Activated naive CD8-positive, alpha-beta T cell (primary cell): ENCODE data around the gene NXNL2.

Experiments used
- H3K27ac Mint-ChIP-seq: one replicate; pipeline ENCODE4 v1.8.0; 2021; ENCODE audit warnings: mixed read lengths
- H3K27me3 Mint-ChIP-seq: one replicate; pipeline ENCODE4 v1.8.0; 2021; ENCODE audit warnings: mixed read lengths
- H3K36me3 Mint-ChIP-seq: one replicate; pipeline ENCODE4 v1.8.0; 2021; ENCODE audit warnings: mixed read lengths
- H3K4me1 Mint-ChIP-seq: one replicate; pipeline ENCODE4 v1.8.0; 2021; ENCODE audit warnings: low read depth, mixed read lengths
- H3K4me3 Mint-ChIP-seq: one replicate; pipeline ENCODE4 v1.8.0; 2021; ENCODE audit warnings: mild to moderate bottlenecking, mixed read lengths
- H3K9me3 Mint-ChIP-seq: one replicate; pipeline ENCODE4 v1.8.0; 2021; ENCODE audit warnings: low read depth, mixed read lengths

Gene NXNL2

DNA sequence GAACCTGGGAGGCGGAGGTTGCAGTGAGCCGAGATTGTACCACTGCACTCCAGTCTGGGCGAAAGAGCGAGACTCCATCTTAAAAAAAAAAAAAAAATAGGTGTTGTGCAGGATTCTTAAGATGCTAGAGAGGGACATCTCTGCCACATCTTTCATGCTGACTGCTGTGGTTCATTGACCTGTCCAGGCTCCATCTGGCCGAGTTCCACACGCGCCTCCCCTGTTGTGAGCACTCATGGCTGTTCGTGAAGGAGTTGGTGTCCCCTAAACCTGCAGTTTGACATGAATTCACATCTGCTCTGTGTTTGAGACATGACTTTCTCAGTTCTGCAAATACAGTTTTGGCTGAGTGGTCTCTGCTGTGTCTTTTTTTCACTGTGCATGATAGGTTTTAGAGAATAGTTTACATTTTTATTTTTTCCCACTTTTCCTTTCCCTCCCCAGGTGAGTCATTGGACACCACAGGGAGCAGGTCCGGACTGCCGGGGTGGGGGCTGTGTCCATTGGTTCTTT, 5.3 kb downstream of the NXNL2 start:
- H3K27ac Mint-ChIP-seq = no peak overlapping the region
- peaks cover 11% of the 10 kb centered on the region for H3K27me3 Mint-ChIP-seq
- H3K36me3 Mint-ChIP-seq = no peaks in the 10 kb centered on the region
- peaks cover 12% of the 10 kb centered on the region for H3K4me1 Mint-ChIP-seq
- no peaks in the 10 kb centered on the region for H3K9me3 Mint-ChIP-seq
- H3K4me3 Mint-ChIP-seq = no peak overlapping the region

DNA sequence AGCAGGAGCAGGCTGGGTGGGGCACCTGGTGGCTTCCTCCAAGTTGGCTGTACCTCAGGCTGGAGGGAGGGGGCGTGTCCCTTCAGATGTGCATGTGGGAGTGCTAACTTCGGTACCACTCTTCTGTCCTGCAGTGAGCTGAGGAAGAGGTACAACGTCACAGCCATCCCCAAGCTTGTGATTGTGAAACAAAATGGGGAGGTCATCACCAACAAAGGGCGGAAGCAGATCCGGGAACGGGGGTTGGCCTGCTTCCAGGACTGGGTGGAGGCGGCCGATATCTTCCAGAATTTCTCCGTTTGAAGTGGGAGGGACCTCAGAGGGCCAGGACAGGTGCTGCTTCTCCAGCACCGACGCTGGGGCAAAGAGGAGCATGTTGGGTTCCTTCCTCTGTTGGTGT, 9.3 kb downstream of the NXNL2 start:
- Mint-ChIP-seq H3K4me1 (no peaks in the 10 kb centered on the region), H3K9me3 (no peaks in the 10 kb centered on the region), H3K27me3 (peaks cover 11% of the 10 kb centered on the region), H3K36me3 (no peaks in the 10 kb centered on the region), H3K27ac (no peak overlapping the region), H3K4me3 (no peak overlapping the region)

DNA sequence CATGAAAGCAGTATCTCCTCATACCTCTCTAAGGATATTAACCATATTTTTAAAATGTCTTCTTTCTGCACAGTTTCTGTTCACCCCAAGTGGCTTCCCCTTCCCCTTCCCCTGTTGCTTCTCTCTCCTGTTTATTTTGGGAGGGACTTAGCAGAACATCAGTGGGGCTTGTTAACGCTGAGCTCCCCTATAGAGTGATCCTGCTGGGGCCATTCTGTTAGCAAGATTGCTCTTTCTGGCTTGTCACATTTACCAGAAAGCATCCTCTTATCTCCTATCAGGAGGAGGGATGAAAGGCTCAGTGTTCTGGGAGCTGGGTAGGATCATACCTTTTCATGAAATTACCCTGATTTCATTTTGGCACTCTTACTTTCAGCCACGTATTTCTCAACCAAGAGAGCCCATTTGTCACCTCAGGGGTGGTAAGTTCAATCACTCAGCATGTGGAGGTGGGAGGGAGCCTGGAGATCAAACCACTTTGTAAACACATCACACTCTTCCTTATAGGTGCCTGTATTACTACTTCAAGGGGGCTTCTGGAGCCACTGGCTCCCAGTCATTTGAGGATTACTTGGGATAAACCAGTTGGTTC, 16.7 kb downstream of the NXNL2 start:
- H3K4me3 Mint-ChIP-seq = no peak overlapping the region
- peaks cover 2% of the 10 kb centered on the region for H3K27me3 Mint-ChIP-seq
- H3K27ac Mint-ChIP-seq = no peak overlapping the region
- no peaks in the 10 kb centered on the region for H3K36me3 Mint-ChIP-seq
- no peaks in the 10 kb centered on the region for H3K9me3 Mint-ChIP-seq
- H3K4me1 Mint-ChIP-seq = no peaks in the 10 kb centered on the region

DNA sequence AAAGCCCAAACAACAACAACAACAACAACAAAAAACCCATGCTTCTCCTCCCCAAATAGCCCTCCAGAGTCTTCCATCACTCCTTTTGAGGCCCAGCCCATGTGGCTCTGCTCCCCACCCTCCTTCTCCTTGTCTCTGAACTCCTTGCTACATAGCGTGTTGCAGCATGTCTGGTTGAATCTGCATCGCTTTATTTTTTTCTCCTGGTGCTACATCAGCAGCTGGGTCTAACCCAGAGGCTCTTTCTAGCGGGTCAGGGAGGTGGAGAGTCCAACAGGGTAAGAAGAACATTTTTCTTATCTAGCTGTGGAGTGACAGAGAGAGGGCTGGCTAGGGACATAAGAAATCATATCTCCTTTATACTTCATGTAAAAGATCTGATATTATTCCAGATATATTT, 18.4 kb downstream of the NXNL2 start:
- Mint-ChIP-seq H3K36me3 (no peaks in the 10 kb centered on the region), H3K4me3 (no peak overlapping the region), H3K9me3 (no peaks in the 10 kb centered on the region), H3K4me1 (no peaks in the 10 kb centered on the region), H3K27me3 (peaks cover 2% of the 10 kb centered on the region), H3K27ac (no peak overlapping the region)

DNA sequence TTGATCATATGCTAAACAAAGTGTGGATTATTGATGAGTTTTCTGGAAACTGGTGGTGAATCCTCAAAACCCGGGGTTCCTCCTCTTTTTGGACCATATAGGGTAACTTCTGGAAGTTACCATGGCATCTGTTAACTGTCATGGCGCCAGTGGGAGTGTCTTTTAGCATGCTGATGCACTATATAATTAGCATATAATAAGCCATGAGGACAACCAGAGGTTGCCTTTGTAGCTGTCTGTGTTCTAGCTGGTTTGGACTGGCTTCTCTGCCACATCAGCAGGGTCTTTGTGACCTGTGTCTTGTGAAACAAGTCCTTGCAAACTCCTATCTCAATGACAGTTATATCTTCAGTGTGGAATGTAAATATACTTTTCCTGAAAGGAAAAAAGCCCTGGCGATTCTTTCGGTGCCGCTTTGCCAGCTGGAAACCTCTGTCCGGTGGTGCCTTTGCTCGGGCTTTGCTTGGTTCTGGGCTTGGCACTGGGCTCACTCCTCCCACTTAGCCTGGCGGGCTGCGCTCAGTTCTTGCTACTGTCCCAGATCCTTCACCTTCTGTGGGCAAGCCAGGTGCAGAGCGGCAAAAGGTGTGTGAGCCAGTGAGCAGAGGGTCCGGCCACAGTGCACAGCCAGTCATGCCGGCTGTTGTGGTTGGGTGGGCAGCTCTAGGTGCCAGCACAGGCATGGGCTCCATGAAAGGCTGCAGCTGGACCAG, 20.4 kb downstream of the NXNL2 start:
- H3K4me1 Mint-ChIP-seq = no peaks in the 10 kb centered on the region

DNA sequence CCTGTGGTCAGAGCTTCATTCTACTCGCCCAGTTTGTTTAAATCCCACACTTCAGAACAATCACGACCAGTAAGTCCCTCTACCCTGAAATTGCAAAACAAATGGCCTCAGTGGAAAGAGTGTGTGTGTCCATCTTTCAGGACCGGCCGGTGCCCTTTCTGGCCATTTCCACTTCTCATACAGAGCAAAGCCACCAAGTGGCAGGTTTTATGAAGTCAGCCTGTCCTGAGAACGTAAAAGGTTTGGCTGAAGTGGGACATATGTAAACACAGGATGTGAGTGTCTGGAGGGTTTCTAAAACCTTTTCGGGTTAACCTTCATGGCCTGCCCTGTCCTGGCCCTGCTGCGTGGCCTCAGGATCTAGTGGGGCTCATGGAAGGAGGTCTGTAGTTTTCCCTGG, 24.7 kb downstream of the NXNL2 start:
- Mint-ChIP-seq H3K36me3 (no peaks in the 10 kb centered on the region), H3K27me3 (peaks cover 4% of the 10 kb centered on the region), H3K4me1 (no peaks in the 10 kb centered on the region), H3K9me3 (no peaks in the 10 kb centered on the region), H3K4me3 (no peak overlapping the region), H3K27ac (no peak overlapping the region)

More for the DNA sequence above, 20.4 kb downstream of the NXNL2 start:
- Mint-ChIP-seq H3K27me3 (peaks cover 2% of the 10 kb centered on the region), H3K9me3 (no peaks in the 10 kb centered on the region), H3K27ac (no peak overlapping the region), H3K36me3 (no peaks in the 10 kb centered on the region), H3K4me3 (no peak overlapping the region)

DNA sequence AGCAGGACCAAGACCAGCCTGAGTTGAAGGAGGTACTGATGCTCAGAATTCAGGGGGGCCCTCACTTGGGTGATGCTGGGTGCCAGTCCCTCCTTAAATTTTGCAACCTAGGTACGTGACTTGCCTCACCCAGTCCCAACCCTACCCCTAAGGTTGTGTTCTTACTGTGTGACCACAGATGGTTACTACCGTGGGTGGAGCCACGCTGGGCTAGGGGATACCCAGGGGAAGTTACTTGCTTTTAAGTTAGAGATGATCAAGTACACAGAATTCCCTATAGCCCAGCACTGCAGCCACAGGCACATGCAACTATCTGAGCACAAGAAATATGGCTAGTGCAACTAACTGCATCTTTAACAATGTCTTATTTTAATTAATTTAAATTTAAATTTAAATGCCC, 32.9 kb downstream of the NXNL2 start:
- Mint-ChIP-seq H3K4me1 (no peaks in the 10 kb centered on the region), H3K4me3 (no peak overlapping the region), H3K27me3 (no peaks in the 10 kb centered on the region), H3K9me3 (no peaks in the 10 kb centered on the region), H3K36me3 (no peaks in the 10 kb centered on the region), H3K27ac (no peak overlapping the region)

DNA sequence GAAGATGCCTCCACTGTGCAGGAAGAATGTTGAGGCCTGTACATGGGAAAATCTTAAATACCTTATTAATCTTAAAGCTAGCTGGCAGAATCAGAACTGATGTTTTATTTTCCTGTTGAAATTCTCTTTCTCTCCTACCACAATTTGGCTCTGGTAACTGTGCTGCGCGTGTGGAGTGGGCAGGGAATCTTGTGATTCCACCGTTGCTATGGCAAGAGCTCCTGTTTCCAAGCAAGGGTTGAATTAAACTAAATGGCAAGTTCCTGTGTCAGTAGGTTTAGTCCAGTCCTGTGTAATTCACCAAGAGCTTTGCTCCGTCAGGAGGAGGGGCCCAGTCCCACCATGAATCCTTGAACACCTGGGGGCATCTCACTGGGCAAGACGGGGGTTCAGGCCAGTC, 36.4 kb downstream of the NXNL2 start:
- Mint-ChIP-seq H3K27me3 (peaks cover 6% of the 10 kb centered on the region), H3K4me1 (no peaks in the 10 kb centered on the region), H3K4me3 (no peak overlapping the region), H3K36me3 (no peaks in the 10 kb centered on the region), H3K9me3 (no peaks in the 10 kb centered on the region), H3K27ac (no peak overlapping the region)

DNA sequence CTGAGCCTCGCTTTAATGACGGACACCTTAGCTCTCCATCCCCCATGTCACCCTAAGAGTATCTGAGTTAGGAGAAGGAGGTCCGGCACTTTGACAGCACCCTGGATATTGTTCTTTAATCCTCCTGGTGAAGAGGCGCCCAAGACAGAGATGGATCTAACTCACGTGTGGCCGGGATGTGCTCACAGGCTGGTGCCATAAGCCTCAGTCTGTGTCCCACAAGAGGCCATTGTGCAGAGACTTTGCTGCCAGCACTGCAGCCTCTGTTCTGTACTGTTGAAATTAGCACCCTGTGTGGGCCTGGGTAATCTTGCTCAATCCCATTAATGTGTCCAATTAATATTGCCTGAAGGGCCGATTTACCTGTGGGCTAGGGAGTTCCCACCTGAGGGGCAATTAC, 37.7 kb downstream of the NXNL2 start:
- Mint-ChIP-seq H3K36me3 (no peaks in the 10 kb centered on the region), H3K27me3 (peaks cover 7% of the 10 kb centered on the region), H3K4me1 (no peaks in the 10 kb centered on the region), H3K9me3 (no peaks in the 10 kb centered on the region), H3K27ac (no peak overlapping the region), H3K4me3 (no peak overlapping the region)

DNA sequence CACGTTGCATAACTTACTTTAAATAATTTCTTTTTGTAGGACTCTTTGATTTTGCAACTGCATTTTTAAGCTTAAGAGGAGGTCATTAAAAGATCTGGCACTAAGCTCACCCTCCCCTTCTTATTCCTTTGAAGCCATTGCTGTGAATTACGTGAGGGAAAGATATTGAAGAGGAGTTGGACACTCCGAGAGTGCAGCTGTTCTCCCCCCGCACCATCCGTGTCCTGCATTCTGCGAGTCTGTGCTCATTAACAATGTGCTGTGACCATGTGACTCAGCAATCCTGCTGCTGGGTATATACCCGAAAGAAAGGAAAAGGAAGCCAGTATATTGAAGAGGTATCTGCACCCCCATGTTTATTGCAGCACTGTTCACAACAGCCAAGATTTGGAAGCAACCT, 40.0 kb downstream of the NXNL2 start:
- Mint-ChIP-seq H3K27me3 (peaks cover 7% of the 10 kb centered on the region), H3K4me1 (peaks cover 2% of the 10 kb centered on the region), H3K4me3 (no peak overlapping the region), H3K9me3 (no peaks in the 10 kb centered on the region), H3K36me3 (no peaks in the 10 kb centered on the region), H3K27ac (no peak overlapping the region)

DNA sequence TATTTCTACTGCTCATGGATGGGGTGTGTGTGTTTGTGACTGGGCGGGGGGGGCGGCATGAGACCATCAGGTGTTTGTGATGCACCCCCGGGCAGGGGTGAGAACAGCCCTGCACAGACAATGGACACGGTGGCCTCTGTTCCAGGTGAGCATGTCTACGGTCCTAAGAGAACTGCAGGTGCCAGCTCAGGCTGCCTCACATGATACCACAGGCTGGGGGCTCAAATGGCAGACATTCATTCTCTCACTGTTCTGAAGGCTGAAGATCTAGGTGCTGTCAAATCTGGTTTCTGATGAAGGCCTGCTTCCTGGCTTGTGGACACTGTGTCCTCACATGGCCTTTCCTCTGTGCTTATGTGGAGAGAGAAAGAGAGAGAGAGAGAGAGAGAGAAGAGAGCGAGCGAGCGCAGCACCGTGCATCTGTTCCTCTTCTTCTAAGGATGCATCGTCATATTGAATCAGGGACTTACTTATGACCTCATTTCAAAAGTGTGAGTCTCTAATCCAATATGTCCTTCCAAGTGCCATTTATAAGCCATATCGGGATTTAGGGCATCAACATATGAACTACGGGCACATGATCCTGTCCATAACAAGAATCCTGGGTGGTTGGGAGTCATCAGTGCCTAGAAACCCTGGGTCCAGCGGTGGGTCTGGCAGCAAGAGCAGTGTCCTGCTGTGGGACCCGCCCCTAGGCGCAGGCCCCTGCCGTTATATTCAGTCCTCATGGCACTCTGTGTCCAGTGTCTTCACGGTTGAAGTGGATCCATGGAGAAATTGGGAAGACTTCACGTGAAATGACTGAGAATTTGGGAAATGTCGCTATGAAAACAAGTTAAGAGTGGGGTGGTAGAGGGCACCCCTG, 42.5 kb downstream of the NXNL2 start:
- no peaks in the 10 kb centered on the region for H3K9me3 Mint-ChIP-seq
- H3K4me3 Mint-ChIP-seq = no peak overlapping the region
- H3K36me3 Mint-ChIP-seq = no peaks in the 10 kb centered on the region
- no peak overlapping the region for H3K27ac Mint-ChIP-seq
- H3K4me1 Mint-ChIP-seq = peaks cover 2% of the 10 kb centered on the region
- peaks cover 7% of the 10 kb centered on the region for H3K27me3 Mint-ChIP-seq

DNA sequence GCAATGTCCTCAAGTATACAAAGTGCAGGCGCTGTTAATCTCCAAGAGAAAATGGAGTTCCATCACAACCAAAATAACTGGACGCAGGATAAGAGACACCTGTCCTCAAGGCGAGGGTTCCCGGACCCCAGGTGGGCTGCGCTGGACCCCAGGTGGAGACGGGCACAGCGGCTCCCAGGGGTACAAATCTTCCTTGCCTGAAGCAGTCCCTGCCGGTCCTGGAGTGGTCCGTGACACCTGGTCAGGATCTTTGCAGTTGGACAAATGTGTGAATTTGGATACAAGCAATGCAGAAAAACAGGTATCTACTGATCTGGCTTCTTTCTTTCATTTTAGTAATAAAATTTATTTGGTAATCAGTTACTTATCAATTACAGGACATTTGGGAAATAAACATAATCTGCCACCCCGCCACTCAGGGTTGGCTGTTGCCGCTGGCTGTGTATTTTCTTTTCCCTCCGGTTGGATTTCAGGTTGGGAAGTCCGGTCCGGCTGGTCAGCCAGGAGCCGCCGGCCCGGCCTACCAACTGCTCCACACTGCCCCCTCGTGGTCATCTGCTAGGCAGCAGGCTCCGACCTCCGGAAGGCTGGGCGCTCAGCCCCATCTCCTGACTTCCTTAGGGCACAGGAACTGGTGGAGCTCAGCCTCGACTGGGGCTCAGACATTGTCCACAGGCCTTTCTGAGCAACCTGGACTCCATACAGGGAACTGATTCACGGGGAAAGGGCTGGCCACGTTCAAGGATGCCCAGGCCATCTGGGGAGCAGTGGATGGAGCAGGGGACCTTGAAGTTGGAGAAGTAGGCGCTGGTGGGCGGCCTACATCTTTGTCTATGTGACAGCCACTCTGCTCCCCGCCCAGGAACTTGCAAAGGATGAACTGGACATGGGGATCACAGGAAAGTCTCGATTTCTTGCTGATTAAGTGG, 43.4 kb downstream of the NXNL2 start:
- H3K4me3 Mint-ChIP-seq = no peak overlapping the region
- H3K9me3 Mint-ChIP-seq = no peaks in the 10 kb centered on the region
- peaks cover 6% of the 10 kb centered on the region for H3K27me3 Mint-ChIP-seq
- H3K4me1 Mint-ChIP-seq = peaks cover 2% of the 10 kb centered on the region
- no peaks in the 10 kb centered on the region for H3K36me3 Mint-ChIP-seq
- no peak overlapping the region for H3K27ac Mint-ChIP-seq

DNA sequence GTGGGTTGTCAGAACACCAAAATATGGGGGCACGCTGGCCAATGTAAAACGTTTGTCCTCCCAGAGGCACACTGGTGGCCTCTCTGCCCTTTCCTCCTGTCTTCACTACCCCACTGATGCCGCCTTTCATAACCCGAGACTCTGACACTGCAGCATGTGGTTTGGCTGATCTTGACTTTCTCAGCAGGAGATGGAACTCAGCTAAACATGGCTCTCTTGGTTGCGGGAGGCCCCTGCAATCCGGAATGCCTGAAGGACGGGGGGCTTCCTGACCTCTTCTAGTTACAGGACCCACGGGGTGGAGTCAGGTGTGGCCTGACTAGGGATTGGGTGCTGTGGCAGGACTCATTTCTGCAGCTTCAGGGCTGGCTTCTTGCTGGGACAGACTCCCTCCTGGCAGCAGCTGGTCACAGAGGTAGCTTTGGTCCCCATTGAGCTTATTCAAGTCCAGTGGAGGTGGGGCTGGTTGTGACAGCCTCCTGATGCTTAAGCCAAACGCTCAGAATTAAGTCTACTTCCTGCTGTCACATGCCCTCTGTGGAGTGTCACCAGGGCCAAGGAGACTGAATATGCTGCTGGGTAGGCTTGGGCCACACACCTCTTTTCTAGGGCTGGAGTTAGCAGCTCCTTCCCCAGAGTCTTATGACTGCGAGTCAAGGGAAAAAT, 44.2 kb downstream of the NXNL2 start:
- H3K27me3 Mint-ChIP-seq = peaks cover 4% of the 10 kb centered on the region
- H3K9me3 Mint-ChIP-seq = no peaks in the 10 kb centered on the region
- no peak overlapping the region for H3K27ac Mint-ChIP-seq
- peaks cover 4% of the 10 kb centered on the region for H3K4me1 Mint-ChIP-seq
- no peak overlapping the region for H3K4me3 Mint-ChIP-seq
- no peaks in the 10 kb centered on the region for H3K36me3 Mint-ChIP-seq

DNA sequence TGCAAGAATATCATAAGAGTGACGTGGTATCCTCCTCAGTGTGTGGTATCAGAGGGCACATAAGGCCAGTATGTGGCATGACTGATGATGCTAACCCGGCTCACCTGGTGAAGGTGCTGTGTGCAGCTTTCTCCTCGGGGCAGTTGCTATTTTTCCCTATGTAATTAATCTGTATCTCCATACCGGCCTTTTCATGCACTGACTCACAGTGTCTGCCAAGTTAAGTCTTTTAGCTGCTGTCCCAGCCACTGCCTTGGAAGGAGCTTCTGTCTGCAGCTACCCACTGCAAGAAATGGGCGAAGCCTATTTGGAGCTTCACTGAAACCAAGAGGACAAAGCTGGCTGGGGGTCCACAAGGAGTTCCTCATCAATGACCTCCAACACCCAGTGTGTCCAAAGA, 46.0 kb downstream of the NXNL2 start:
- Mint-ChIP-seq H3K36me3 (no peaks in the 10 kb centered on the region), H3K27me3 (peaks cover 4% of the 10 kb centered on the region), H3K9me3 (no peaks in the 10 kb centered on the region), H3K4me3 (no peak overlapping the region), H3K27ac (no peak overlapping the region), H3K4me1 (peaks cover 6% of the 10 kb centered on the region)
